ENCODE measurements around the gene PRDM16.

The PRDM16 gene

GRCh38 chr1:3125546-3126368, 56.8 kb downstream of the PRDM16 start:
- FAIRE-seq (no peak), DNase-seq (ENCODE audit: insufficient read length, low spot score) (no peak)
- no peak for TF ChIP-seq CTCF (IDR thresholded peaks at IDR 0.05; ENCODE audit: insufficient read depth, missing control alignments)

GRCh38 chr1:3126756-3127678, 58.0 kb downstream of the PRDM16 start:
- FAIRE-seq = no peak
- DNase-seq (ENCODE audit: insufficient read length, low spot score) = no peak
- no peak for TF ChIP-seq CTCF (IDR thresholded peaks at IDR 0.05; ENCODE audit: insufficient read depth, missing control alignments)

- TF ChIP-seq CTCF (IDR thresholded peaks at IDR 0.05; ENCODE audit: insufficient read depth, missing control alignments) = no peak
- DNase-seq (ENCODE audit: insufficient read length, low spot score) (no peak), FAIRE-seq (no peak)
These were observed 58.7 kb downstream of the PRDM16 start for GRCh38 chr1:3127738-3128137.

- no peak for TF ChIP-seq CTCF (IDR thresholded peaks at IDR 0.05; ENCODE audit: insufficient read depth, missing control alignments)
- FAIRE-seq (no peak), DNase-seq (ENCODE audit: insufficient read length, low spot score) (no peak)
These were observed 59.6 kb downstream of the PRDM16 start for GRCh38 chr1:3128431-3129132.

GRCh38 chr1:3129133-3129490, 60.1 kb downstream of the PRDM16 start:
- DNase-seq (ENCODE audit: insufficient read length, low spot score) (no peak), FAIRE-seq (no peak)
- TF ChIP-seq CTCF (IDR thresholded peaks at IDR 0.05; ENCODE audit: insufficient read depth, missing control alignments) = no peak

GRCh38 chr1:3130268-3130667, 61.3 kb downstream of the PRDM16 start:
- no peak for FAIRE-seq
- TF ChIP-seq CTCF (IDR thresholded peaks at IDR 0.05; ENCODE audit: insufficient read depth, missing control alignments) = no peak
- no peak for DNase-seq (ENCODE audit: insufficient read length, low spot score)
